Activated T-cell treated with anti-CD3 and anti-CD28 coated beads, Interleukin-2, amount 50 U/mL, for 1 hour (primary cell): ENCODE results near the gene RMDN3.

Source experiments
- DNase-seq: peaks from one replicate; pipeline ENCODE4 v3.0.0-alpha.2; 2020

RMDN3 gene

DNA sequence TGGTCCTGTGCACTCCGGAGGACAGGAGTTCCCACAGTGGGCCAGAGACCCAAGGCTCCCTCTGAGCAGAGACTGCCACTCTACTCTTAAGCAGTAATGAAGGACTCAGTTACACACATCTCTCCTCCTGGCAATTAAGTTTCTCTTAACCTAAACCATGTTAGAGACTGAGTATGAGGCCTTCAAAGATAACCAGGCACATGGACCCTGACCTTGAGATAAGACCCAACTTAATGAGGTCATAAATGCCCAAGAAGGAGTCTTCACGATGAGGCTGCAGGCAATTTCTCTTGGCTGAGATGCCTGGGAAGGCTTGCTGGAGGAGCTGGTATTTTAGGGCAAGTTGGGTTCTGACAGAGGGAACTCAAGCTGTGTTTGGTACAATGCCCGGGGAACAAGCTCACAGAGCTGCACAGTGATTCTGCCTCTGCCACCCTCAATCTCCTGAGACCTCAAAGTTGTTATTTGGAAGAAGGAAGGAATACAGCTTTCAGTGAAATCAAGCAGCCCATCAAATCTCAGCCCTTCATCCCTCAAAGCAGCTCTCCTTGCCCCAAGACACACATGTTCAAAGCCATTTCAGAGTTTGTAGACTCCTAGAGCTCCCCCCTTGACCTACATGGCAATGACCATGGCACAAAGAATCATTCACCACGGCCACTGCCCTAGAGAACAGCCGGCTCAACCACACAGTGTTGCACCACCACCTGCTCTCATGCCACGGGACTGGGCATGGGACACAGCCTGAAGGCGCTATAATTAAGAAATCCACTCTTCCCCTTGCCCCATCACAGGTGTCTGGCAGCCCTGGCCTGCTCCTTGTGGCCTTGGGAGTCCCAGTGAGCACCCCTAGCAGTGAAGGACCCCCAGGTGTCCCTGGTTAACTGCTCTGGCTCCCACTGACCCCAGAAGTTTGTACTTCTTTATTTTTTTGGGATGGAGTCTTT lies 7.1 kb downstream of the RMDN3 start:
- DNase-seq, result no peak

GRCh38 chr15:40746916-40747418 lies 8.1 kb downstream of the RMDN3 start:
- DNase-seq, result no peak

GRCh38 chr15:40744815-40745152 lies 10.3 kb downstream of the RMDN3 start:
- DNase-seq, result no peak

GRCh38 chr15:40743921-40744814 lies 10.9 kb downstream of the RMDN3 start:
- DNase-seq, result peak; percentile 59

DNA sequence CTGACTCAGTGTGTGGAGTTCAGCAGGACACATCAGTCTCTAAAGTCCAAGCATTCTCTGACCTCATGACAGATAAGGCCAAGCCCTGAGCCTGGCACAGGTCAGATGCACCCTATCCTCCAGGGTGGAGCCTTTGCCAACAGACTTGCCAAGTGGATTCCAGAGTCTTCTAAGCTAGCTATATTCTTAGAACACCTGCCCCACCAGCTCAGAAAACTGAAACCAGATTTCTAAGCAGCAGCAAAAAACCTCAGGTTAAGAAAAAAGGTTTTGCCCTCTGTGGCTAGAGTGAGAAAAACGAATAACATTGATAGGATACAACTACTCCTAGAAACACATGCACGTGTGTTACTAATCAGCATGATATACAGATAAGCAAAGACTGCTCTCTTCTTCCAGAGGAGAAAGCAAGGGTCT lies 11.6 kb downstream of the RMDN3 start:
- no peak for DNase-seq

DNA sequence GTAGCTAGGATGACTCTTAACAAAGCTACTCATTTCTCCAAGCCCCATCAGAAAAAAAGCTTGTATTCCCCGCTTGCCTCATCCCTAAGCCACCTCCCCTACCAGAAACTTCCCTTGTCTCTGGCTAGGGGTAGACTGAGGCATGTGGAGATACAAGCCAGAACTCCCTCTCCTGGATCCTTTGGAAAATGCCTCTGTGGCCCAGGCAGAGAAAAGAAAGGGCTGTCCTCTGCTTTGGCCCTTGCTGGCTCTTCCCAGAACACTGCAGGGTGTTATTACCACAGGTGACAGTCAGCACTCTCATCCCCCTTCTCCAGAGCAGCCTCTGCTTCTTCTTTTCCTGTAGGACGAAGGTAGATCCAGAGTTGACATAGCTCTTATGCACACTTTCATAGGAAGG lies 15.2 kb downstream of the RMDN3 start:
- DNase-seq, result no peak

DNA sequence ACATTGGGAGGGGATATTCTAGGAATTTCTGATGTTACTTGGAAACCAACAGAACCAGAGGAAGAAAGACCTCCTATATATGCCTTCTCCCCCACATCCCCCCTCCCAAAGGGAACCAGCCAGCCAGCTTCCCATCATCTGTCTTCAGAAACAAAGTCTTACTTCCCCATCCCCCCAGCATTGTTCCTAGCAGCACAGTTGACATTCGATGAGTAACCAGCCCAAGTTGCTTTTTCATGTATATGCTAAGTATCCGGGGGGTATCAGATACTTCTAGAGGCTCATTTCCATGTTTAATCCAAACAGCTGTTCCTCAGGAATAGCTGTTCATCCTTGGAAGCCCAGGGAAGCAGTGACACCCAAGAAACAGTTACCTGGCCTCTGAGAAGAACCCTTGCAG lies 16.0 kb downstream of the RMDN3 start:
- DNase-seq, result no peak

DNA sequence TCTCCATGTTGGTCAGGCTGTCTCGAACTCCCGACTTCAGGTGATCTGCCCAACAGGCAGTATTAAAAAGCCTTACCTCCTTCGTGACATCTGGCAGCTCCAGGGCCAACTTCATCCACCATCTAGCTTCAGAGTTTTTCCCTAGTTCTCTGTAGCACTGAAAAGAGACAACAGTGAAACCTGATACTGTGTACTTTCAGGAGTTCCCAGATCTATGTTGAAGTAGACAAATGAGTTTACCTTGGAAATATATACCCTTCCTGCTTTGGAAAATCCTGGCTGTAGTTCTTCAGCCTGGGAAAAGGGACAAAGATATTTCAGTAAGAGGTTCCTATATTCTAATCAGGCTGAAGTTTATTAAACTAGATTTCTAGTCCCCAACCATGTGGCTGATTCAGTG lies 18.0 kb downstream of the RMDN3 start:
- no peak for DNase-seq

GRCh38 chr15:40736575-40736974 lies 18.5 kb downstream of the RMDN3 start:
- no peak for DNase-seq

- DNase-seq, result no peak
These were observed 24.0 kb downstream of the RMDN3 start for GRCh38 chr15:40731034-40731433.

GRCh38 chr15:40723919-40724318 lies 31.1 kb downstream of the RMDN3 start:
- no peak for DNase-seq

DNA sequence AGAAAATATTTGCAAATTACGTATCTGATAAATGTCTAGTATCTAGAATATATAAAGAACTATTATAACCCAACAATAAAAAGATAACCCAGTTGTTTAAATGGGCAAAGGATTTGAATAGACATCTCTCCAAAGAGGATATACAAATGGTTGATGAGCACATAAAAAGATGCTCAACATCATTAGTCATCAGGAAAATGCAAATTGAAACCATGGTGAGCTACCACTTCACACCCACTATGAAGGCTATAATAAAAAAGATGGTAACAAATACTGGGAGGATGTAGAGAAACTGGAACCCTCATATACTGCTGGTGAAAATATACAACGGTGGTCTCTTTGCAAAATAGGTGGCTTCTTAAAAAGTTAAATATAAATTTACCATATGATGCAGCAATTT lies 32.1 kb downstream of the RMDN3 start:
- DNase-seq, result no peak

DNA sequence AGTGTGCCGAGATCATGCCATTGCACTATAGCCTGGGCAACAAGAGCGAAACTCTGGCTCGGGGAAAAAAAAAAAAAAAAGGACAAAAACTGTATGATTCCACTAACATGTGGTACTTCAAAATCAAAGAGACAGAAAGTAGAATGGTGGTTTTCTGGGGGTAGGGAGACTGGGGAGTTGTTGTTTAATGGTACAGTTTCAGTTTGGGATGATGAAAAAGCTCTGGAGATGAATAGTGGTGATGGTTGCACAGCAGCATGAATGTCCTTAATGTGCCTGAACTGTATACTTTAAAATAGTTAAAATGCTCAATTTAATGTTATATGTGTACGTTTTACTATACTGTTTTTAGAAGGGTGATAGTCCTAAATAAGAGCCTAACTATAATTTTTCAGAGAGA lies 32.7 kb downstream of the RMDN3 start:
- DNase-seq, result no peak

GRCh38 chr15:40721701-40722100 lies 33.4 kb downstream of the RMDN3 start:
- no peak for DNase-seq

DNA sequence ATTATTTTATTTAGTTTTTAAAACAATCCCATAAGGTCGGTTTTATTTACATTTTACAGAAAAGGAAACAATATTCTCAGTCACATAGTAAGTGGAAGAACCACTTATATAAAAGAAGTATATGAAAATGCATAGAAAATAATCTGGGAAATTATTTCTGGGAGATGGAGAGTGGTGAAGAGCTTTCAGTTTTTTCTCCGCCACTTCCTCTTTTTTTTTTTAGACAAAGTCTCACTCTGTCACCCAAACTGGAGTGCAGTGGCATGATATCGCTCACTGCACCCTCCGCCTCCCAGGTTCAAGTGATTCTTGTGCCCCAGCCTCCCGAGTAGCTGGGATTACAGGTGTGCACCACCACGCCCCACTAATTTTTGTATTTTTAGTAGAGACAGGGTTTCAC lies 38.9 kb downstream of the RMDN3 start:
- DNase-seq, result no peak

GRCh38 chr15:40714144-40714543 lies 40.9 kb downstream of the RMDN3 start:
- no peak for DNase-seq

DNA sequence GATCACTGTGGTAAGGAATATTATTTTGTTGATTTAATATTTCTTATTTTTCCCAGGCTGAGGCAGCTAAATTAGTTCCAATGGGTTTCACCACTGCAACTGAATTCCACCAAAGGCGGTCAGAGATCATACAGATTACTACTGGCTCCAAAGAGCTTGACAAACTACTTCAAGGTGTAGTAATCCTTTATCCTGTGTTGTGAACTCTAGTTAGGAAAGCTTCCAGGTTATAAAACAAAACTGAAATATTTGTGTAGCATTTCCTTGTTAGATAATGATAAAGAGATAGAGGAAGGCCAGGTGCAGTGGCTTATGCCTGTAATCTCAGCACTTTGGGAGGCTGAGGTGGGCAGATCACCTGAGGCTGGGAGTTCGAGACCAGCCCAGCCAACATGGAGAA lies 48.9 kb downstream of the RMDN3 start:
- no peak for DNase-seq

GRCh38 chr15:40702077-40702476 lies 53.0 kb downstream of the RMDN3 start:
- DNase-seq, result no peak

- no peak for DNase-seq
These were observed 57.1 kb downstream of the RMDN3 start for GRCh38 chr15:40697916-40698315.

GRCh38 chr15:40696228-40696627 lies 58.8 kb downstream of the RMDN3 start:
- DNase-seq, result no peak

DNA sequence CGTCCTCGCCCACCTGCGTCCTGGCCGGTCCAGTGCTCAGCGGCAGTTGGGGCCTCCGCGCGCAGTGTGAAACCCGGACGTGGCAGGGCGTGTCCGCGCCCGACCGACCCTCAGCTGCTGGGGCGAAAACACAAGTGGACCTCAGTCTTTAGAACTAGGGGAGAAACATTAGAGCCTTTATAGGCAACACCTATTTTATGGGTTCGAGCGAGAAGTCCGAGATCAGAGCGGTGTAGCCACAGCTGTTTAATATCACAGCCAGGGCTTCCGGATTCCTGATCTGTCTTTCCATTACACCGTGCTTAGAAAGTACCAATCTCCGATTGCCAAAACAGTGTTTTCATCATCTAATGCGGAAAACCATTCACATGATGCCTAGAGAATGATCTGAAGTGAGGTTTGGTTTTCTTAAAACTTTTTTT lies 59.6 kb downstream of the RMDN3 start:
- no peak for DNase-seq

DNA sequence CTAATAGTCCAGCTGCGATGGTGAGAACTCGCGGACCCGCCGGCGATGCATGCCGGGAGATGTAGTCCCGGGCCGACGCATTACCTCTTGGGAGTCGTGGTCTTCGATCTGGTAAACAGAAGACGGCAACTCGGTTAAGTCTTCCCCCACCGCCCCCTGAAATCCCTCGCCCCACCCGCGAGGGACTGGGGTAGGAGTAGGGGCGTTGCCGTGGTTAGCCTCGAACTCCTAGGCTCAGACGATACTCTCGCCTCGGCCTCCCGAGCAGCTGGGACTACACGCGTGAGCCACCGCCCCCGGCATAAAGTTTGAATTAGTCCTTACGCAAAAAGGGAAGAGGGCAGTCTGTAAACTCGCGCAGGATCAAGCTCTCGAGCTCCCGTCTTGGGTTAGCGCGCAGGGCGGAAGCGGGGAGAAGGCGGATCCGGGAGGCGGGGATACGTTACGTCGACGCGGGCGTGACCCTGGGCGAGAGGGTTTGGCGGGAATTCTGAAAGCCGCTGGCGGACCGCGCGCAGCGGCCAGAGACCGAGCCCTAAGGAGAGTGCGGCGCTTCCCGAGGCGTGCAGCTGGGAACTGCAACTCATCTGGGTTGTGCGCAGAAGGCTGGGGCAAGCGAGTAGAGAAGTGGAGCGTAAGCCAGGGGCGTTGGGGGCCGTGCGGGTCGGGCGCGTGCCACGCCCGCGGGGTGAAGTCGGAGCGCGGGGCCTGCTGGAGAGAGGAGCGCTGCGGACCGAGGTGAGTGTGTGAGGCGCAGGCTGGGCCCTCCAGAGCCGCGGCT lies 60.2 kb downstream of the RMDN3 start, which contains the start of gene RAD51:
Gene RAD51 (plus strand): TSS at position 487 of the 781 bp plus-strand sequence. CDS start 3,585 bp downstream, outside the sequence.
- DNase-seq, result peak; percentile 92
